NCI-H2029 treated with DMSO at 0.1 percent for 48 hours (cell line): ENCODE data around the gene ERC2.

Experiments
- DNase-seq: peaks from one replicate; lab custom pipeline; 2025; lab: John Stamatoyannopoulos, UW

ERC2 gene

GRCh38 chr3:56424885-56425284 lies 43.4 kb downstream of the ERC2 start:
- no peak for DNase-seq

- DNase-seq, result no peak
These were observed 43.9 kb downstream of the ERC2 start for GRCh38 chr3:56424336-56424735.

- no peak for DNase-seq
These were observed 44.6 kb downstream of the ERC2 start for GRCh38 chr3:56423661-56424099.

GRCh38 chr3:56422316-56422715 lies 46.0 kb downstream of the ERC2 start:
- DNase-seq, result no peak

GRCh38 chr3:56421205-56421604 lies 47.1 kb downstream of the ERC2 start:
- DNase-seq, result no peak

- peak; percentile 34 for DNase-seq
These were observed 52.6 kb downstream of the ERC2 start for GRCh38 chr3:56415652-56416051.

GRCh38 chr3:56413911-56414310 lies 54.4 kb downstream of the ERC2 start:
- no peak for DNase-seq

- DNase-seq, result no peak
These were observed 57.1 kb downstream of the ERC2 start for GRCh38 chr3:56411166-56411565.

GRCh38 chr3:56410576-56410975 lies 57.7 kb downstream of the ERC2 start:
- no peak for DNase-seq

GRCh38 chr3:56409790-56410189 lies 58.5 kb downstream of the ERC2 start:
- DNase-seq, result no peak

GRCh38 chr3:56408761-56409196 lies 59.5 kb downstream of the ERC2 start:
- no peak for DNase-seq

GRCh38 chr3:56406826-56407515 lies 61.3 kb downstream of the ERC2 start:
- DNase-seq, result no peak

GRCh38 chr3:56404884-56405283 lies 63.4 kb downstream of the ERC2 start:
- DNase-seq, result no peak

- DNase-seq, result no peak
These were observed 69.6 kb downstream of the ERC2 start for GRCh38 chr3:56398659-56399058.

GRCh38 chr3:56397798-56398197 lies 70.5 kb downstream of the ERC2 start:
- DNase-seq, result no peak

GRCh38 chr3:56389183-56389830 lies 79.0 kb downstream of the ERC2 start:
- DNase-seq, result no peak

- DNase-seq, result no peak
These were observed 85.2 kb downstream of the ERC2 start for GRCh38 chr3:56383092-56383491.

GRCh38 chr3:56379723-56380287 lies 88.5 kb downstream of the ERC2 start:
- no peak for DNase-seq

GRCh38 chr3:56375654-56376053 lies 92.6 kb downstream of the ERC2 start:
- no peak for DNase-seq

- DNase-seq, result no peak
These were observed 94.9 kb downstream of the ERC2 start for GRCh38 chr3:56373386-56373785.

GRCh38 chr3:56370991-56371775 lies 97.1 kb downstream of the ERC2 start:
- no peak for DNase-seq

- DNase-seq, result no peak
These were observed 98.4 kb downstream of the ERC2 start for GRCh38 chr3:56369914-56370313.

GRCh38 chr3:56368846-56369245 lies 99.4 kb downstream of the ERC2 start:
- DNase-seq, result no peak
